WTC11 (cell line): Measurements from ENCODE around the gene SOD1. TPM values are rescaled to one million over a fixed set of nuclear protein-coding genes. Genes with fewer than 3 reads are reported as not detected.

ENCODE experiments used
- ATF1 ChIP-seq: sonication (generic); formaldehyde crosslinking; IDR thresholded peaks from 2 replicates; pipeline ENCODE4 v1.8.1; 2023; ENCODE audit warnings: mild to moderate bottlenecking, moderate library complexity, missing genetic modification reagents
- total RNA-seq: library from RNA; stranded (reverse); gene quantifications from 3 replicates; pipeline ENCODE4 v1.2.3, GENCODE V29; 2021

The SOD1 gene
- total RNA-seq, 1 experiment from 2014 or later: 181 TPM

- TF ChIP-seq ATF1: no peak
- TF ChIP-seq, all 79 proteins: peak for 0
Measured at GRCh38 chr21:31716106-31716505, 56.6 kb downstream of the SOD1 start (continued).

Other genes with a start within 250 kb of the SOD1 start
- gene SCAF4, start 72.4 kb downstream of the SOD1 start, total RNA-seq: 54.0 to 55.9 TPM (median 55.2 TPM) in 3 replicates
- gene HUNK, start 213.3 kb downstream of the SOD1 start, total RNA-seq: 5.0 to 7.0 TPM (median 6.1 TPM) in 3 replicates